Mucosa of gallbladder (tissue), 1 donor: Measurements from ENCODE around the gene DUOX2. TPM values are rescaled to one million over a fixed set of nuclear protein-coding genes. Genes with fewer than 3 reads are reported as not detected.
"Not testable (repeated sequence)": the region's sequence is repeated elsewhere in the genome, so short reads cannot be mapped to it uniquely, and the experiment has no call there.

Experiments used
- DNase-seq: peaks from one replicate; pipeline ENCODE4 v3.0.0-alpha.2; 2020; ENCODE audit warnings: low spot score
- total RNA-seq: library from RNA; stranded (reverse); gene quantifications from one replicate; pipeline ENCODE4 v1.2.1, GENCODE V29; 2021
- donor health status: DM: no; HTN: no; CAD: no.

Gene DUOX2
- total RNA-seq, 1 donor from 2014 or later = 366 TPM

- no peak for DNase-seq
These were observed 5.0 kb upstream of the DUOX2 start for GRCh38 chr15:45118996-45119395.

GRCh38 chr15:45118131-45118588 is 4.2 kb upstream of the DUOX2 start:
- peak; percentile 92 for DNase-seq

- no peak for DNase-seq
These were observed 3.5 kb upstream of the DUOX2 start for GRCh38 chr15:45117308-45118130.

- no peak for DNase-seq
These were observed 2.7 kb upstream of the DUOX2 start for GRCh38 chr15:45116482-45117307.

GRCh38 chr15:45116006-45116481 is 2.1 kb upstream of the DUOX2 start:
- no peak for DNase-seq

- no peak for DNase-seq
These were observed 1.4 kb upstream of the DUOX2 start for GRCh38 chr15:45115312-45115820.

- no peak for DNase-seq
These were observed 746 bp upstream of the DUOX2 start for GRCh38 chr15:45114751-45115085.

GRCh38 chr15:45113380-45113990 is 487 bp downstream of the DUOX2 start:
- no peak for DNase-seq

GRCh38 chr15:45112591-45113379 is 1.2 kb downstream of the DUOX2 start:
- DNase-seq = no peak

GRCh38 chr15:45112143-45112590 is 1.8 kb downstream of the DUOX2 start:
- DNase-seq = no peak

GRCh38 chr15:45111390-45112142 is 2.4 kb downstream of the DUOX2 start:
- DNase-seq = no peak

GRCh38 chr15:45110256-45110820 is 3.6 kb downstream of the DUOX2 start:
- no peak for DNase-seq

GRCh38 chr15:45107941-45108630 is 5.9 kb downstream of the DUOX2 start:
- no peak for DNase-seq

GRCh38 chr15:45106002-45106790 is 7.8 kb downstream of the DUOX2 start:
- DNase-seq = no peak

GRCh38 chr15:45105586-45105985 is 8.4 kb downstream of the DUOX2 start:
- DNase-seq = no peak

- not testable (repeated sequence) for DNase-seq
These were observed 9.8 kb downstream of the DUOX2 start for GRCh38 chr15:45104170-45104569.

- DNase-seq = no peak
These were observed 11.7 kb downstream of the DUOX2 start for GRCh38 chr15:45102226-45102625.

- DNase-seq = no peak
These were observed 12.2 kb downstream of the DUOX2 start for GRCh38 chr15:45101749-45102148.
